HG02759 (cell line): ENCODE measurements around the gene SECISBP2.
"Not testable (repeated sequence)": the region's sequence is repeated elsewhere in the genome, so short reads cannot be mapped to it uniquely, and the experiment has no call there.

Experiments used
- ATAC-seq: cut with Tn5 transposase; IDR thresholded peaks from one replicate; pipeline ENCODE4 v1.9.1; 2021; ENCODE audit warnings: mild to moderate bottlenecking, moderate library complexity; ENCODE audit not compliant: unreplicated experiment

Gene SECISBP2, protein sequence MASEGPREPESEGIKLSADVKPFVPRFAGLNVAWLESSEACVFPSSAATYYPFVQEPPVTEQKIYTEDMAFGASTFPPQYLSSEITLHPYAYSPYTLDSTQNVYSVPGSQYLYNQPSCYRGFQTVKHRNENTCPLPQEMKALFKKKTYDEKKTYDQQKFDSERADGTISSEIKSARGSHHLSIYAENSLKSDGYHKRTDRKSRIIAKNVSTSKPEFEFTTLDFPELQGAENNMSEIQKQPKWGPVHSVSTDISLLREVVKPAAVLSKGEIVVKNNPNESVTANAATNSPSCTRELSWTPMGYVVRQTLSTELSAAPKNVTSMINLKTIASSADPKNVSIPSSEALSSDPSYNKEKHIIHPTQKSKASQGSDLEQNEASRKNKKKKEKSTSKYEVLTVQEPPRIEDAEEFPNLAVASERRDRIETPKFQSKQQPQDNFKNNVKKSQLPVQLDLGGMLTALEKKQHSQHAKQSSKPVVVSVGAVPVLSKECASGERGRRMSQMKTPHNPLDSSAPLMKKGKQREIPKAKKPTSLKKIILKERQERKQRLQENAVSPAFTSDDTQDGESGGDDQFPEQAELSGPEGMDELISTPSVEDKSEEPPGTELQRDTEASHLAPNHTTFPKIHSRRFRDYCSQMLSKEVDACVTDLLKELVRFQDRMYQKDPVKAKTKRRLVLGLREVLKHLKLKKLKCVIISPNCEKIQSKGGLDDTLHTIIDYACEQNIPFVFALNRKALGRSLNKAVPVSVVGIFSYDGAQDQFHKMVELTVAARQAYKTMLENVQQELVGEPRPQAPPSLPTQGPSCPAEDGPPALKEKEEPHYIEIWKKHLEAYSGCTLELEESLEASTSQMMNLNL

DNA sequence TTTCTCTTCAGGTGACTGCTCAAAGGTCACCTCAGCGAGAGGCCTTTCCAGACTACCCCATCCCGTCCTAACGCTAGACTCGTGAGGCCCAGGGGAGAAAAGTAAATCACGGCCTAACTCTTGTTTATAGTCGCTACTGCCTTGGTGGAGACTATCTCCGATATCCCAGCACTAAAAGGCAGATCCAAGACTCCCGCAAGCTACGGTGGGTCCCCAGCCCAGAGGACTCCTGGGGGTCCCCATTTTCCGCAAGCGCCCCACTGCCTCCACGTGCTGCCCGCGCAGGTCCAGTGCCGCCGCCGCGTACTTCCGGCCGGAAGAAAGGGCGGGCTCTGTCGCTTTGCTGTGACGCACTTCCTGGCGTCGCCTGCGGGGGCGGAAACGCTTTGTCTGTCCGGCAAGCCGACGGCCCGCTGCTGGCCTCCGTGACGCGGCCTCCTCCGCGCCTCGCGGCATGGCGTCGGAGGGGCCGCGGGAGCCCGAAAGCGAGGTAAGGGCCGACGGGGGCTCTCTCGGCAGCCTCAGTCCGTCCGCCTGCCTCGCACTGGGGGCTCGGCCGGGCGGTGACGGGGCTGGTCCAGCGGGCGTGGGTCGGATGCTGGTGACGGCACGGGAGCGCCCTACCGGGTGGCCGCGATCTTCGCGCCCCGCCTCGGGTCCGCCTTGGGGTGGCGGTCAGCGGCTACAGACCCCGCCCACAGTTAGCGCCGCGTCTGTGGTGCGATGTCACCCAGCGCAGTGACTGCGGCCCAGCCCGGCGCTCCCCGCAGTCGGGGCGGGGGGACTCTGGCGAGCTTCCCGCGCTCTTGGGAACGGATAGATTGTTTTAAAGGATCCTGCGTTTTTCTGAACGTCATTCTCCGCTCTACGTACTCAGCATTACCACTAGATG lies at the start of gene SECISBP2:
Gene SECISBP2, plus strand, starts transcription at position 378 of the 892 bp plus-strand sequence. Its CDS starts 77 bp downstream, at position 455.
- ATAC-seq: peak; percentile 91

GRCh38 chr9:89273528-89274279 lies 44.6 kb upstream of the SECISBP2 start:
- ATAC-seq: no peak

DNA sequence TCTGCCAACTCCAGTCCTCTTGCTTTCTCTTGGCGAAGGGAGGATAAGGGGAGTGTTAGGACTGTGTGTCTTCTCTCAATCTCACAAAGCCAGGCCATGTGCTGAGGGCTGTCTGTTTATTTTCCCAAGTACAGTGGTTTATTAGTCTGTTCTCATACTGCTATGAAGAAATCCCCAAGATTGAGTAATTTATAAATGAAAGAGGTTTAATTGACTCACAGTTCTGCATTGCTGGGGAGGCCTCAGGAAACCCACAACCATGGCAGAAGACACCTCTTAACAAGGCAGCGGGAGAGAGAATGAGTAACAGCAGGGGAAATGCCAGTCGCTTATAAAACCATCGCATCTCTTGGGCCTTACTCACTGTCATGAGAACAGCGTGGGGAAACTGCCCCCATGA lies 43.5 kb upstream of the SECISBP2 start:
- ATAC-seq: no peak

GRCh38 chr9:89276040-89276439 lies 42.3 kb upstream of the SECISBP2 start:
- not testable (repeated sequence) for ATAC-seq

- ATAC-seq: no peak
These were observed 41.3 kb upstream of the SECISBP2 start for GRCh38 chr9:89277043-89277442.

DNA sequence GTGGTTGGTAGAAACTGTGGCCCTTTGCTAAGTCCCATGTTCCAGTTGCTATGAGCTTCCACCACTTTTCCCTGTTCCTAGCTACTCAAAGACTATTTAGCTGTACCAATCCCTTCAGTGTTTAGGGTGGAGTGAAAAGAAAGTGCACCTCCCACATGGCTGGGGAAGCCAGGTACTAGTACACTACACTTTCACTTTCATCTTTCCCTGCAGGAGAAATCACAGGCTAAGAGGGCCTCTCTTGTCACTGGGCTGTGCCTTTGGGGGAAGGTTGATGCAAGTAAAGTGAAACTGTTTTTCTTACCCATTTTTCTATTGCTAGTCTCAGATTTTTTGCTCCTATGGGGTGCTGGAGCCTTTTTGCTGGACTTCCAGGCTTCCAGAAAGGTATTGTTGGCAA lies 40.8 kb upstream of the SECISBP2 start:
- no peak for ATAC-seq

DNA sequence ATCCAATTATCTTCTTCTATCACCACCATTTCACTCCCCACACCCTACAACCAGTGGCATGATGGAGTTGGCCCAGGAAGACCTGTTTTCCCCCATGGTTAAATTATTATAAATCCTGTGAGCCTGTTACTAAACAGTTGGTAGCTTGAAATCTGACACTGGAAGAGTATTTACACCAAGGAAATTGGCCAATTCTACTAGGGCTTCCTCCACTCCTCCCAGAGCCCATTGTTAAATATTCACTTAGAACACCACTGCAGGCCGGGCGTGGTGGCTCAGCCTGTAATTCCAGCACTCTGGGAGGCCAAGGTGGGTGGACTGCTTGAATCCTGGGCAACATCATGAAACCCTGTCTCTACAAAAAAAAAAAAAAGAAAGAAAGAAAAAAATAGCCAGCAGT lies 39.7 kb upstream of the SECISBP2 start:
- no peak for ATAC-seq

DNA sequence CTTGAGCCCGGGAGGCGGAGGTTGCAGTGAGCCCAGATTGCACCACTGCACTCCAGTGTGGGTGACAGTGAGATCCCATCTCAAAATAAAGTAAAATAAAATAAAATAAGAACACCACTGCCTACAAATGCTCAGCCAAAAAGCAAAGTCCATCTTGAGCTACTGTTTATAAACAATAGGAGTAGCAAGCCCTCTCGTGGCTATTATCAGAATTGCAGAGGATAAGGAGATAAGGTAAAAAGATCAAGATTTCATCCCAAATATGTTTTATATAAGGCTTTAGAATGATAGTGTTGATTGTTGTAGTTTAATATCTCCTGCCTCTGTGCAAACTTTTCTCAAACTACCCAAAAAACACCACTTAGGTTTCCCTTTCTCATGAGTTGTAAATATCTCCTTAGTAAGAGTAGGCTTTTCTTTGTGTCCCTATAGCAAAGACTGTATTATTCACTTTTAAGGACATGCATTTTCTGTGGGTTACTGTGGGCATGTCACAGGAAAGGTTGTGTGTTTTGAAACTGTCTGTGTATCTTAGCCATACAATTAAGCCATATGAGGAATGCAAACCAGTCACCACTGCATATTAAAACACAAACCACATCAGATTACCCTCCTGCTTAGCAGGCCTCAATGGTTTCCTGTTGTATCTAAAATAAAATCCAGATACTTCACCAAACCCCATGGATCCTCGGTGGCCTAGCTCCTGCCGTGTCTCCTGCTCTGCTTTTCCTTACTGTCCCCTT lies 39.1 kb upstream of the SECISBP2 start:
- ATAC-seq: no peak

DNA sequence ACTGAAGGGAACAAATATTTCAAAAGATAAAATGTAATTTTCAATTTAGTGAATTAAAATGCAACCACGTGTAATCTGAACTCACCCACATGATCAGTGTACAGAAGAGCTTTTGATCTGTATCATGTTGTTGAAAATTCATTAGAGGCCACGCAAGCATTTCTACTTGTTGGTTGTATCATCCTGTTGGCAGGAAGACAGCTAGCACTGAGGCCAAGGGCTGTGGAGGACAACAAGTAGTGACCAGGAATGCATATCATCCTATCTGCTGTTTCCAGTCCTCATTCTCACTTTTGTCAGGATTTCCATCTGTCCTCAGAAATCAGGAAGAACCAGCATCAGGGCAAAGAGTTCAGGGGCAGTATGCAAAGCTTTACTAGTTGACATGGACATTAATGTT lies 37.2 kb upstream of the SECISBP2 start:
- no peak for ATAC-seq

- not testable (repeated sequence) for ATAC-seq
These were observed 35.9 kb upstream of the SECISBP2 start for GRCh38 chr9:89282248-89282968.

- no peak for ATAC-seq
These were observed 34.2 kb upstream of the SECISBP2 start for GRCh38 chr9:89284076-89284475.

- ATAC-seq: no peak
These were observed 26.6 kb upstream of the SECISBP2 start for GRCh38 chr9:89291741-89292140.

DNA sequence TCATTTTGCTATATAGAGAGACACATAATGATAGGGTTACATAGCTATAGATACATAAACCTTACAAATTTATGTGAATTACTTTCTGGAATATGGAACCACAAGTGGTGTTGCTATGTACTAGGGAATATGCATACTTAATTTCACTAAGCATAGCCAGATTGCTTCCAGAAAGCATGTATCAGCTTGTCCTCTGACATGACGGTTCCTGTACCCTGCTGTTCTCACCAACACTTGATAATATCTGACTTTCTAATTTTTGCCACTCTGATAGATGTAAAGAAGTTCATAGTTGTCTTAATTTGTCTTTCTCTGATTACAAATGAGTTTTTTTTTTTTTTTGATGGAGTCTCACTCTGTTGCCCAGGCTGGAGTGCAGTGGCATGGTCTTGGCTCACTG lies 25.3 kb upstream of the SECISBP2 start:
- no peak for ATAC-seq

GRCh38 chr9:89295400-89295799 lies 22.9 kb upstream of the SECISBP2 start:
- no peak for ATAC-seq

GRCh38 chr9:89301996-89302395 lies 16.3 kb upstream of the SECISBP2 start:
- not testable (repeated sequence) for ATAC-seq

GRCh38 chr9:89304020-89304833 lies 14.1 kb upstream of the SECISBP2 start:
- no peak for ATAC-seq

DNA sequence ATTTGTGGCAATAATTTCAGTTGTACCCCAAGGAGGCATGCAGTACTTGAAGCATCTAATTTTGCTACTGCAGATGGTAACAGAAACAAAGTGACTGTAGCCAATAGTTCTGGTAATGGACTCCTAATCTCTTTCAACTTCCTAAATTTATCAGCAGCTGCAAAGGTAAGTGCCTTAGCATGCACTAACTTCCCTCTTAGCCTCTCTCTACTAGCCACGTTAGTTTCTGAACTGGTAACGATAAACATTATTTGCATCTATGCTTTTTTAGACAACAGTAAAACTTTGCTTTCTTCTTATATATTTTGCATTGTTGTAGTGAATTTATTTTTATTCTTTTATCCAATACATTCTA lies 13.5 kb upstream of the SECISBP2 start:
- ATAC-seq: peak; percentile 57

- ATAC-seq: no peak
These were observed 12.4 kb upstream of the SECISBP2 start for GRCh38 chr9:89305868-89306267.
